Mononuclear cell (primary cell): Measurements from ENCODE around the gene SLIT3. TPM values are rescaled to one million over a fixed set of nuclear protein-coding genes. Genes with fewer than 3 reads are reported as not detected.

Experiments
- H3K27me3 ChIP-seq: 2 replicates; pipeline ENCODE4 v1.6.0; 2011; ENCODE audit warnings: low read length, control low read depth; ENCODE audit not compliant: insufficient read depth
- H3K4me1 ChIP-seq: 2 replicates; pipeline ENCODE4 v1.5.1; 2011; ENCODE audit warnings: mild to moderate bottlenecking, low read length, control low read depth; ENCODE audit not compliant: insufficient read depth
- H3K4me3 ChIP-seq: 2 replicates; pipeline ENCODE4 v1.5.1; 2011; ENCODE audit warnings: mild to moderate bottlenecking, low read length, moderate library complexity
- H3K9me3 ChIP-seq: 2 replicates; pipeline ENCODE4 v1.5.1; 2011; ENCODE audit warnings: low read depth, mild to moderate bottlenecking, control low read depth, low read length
- total RNA-seq: library from RNA; depleted of rRNA; stranded (reverse); fragments of >200 nt; gene quantifications from one replicate; pipeline ENCODE4 v1.2.3, GENCODE V29; 2012

SLIT3 gene
- total RNA-seq, 1 donor, result 0.10 TPM

DNA sequence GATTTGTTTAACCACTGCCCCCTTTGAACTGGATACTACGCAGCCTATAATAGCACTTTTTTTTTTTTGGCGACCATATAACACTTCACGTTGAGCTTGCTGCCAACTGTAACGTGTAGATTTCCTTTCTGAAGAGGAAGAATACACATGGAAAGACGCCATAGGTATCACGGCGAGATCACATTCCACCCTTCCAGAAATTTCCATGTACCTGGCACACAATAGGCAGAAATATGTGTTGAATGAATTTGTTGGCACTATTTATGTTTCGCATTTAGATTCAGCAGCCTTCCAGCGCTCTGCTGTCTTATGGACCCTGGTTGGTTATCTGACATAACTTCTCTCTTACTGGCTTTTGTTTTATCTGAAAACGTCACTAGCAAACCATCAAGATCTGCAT lies 250.3 kb downstream of the SLIT3 start:
- H3K9me3 ChIP-seq, result no peaks in the 10 kb centered on the region
- H3K4me1 ChIP-seq, result no peaks in the 10 kb centered on the region
- H3K27me3 ChIP-seq, result no peaks in the 10 kb centered on the region
- H3K4me3 ChIP-seq, result no peak overlapping the region

GRCh38 chr5:169050146-169050571 lies 250.8 kb downstream of the SLIT3 start:
- Histone ChIP-seq H3K4me3 (no peak overlapping the region), H3K4me1 (no peaks in the 10 kb centered on the region), H3K9me3 (no peaks in the 10 kb centered on the region), H3K27me3 (no peaks in the 10 kb centered on the region)

DNA sequence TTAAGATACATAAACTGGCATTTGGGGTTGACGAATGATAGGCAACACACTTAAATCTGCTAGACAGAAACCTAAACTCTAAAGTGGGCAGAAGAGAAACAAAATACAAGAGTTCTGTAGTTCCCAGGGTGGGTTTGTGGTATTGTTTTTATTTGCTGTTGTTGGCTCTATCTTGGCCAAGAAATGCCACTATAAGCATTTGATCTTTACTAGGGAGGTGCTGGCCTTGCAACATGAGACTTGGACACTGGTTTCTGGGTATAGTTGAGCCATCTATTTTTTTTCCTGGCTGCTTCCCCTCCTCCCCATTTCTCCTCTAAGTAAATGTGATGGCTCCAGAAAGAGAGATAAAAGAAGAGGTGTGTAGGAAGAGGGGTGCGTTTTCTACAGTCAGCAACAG lies 251.2 kb downstream of the SLIT3 start:
- Histone ChIP-seq H3K4me3 (no peak overlapping the region), H3K9me3 (no peaks in the 10 kb centered on the region), H3K4me1 (no peaks in the 10 kb centered on the region), H3K27me3 (no peaks in the 10 kb centered on the region)

- H3K4me1 ChIP-seq, result no peaks in the 10 kb centered on the region
- no peak overlapping the region for H3K4me3 ChIP-seq
- H3K9me3 ChIP-seq, result no peaks in the 10 kb centered on the region
- no peaks in the 10 kb centered on the region for H3K27me3 ChIP-seq
These were observed 252.5 kb downstream of the SLIT3 start for GRCh38 chr5:169048181-169049125.

DNA sequence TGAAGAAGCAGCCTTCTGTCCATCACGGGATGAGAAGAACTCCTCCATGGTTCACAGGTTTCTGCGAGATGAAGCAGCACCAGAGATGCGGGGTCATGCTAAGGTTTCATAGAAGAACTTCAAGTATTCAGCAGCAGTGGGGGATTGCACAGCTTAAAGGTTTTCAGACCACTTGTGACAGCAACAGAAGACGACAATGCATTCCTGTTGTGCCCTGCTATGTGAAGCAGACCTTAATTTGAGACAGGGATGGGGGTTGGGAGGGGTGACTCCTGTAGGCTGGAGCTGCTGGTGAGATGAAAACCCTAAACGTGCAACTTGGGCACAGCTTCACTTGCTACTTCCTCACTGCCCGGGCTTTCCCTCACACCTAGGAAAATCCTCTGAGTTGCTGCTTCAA lies 256.0 kb downstream of the SLIT3 start:
- Histone ChIP-seq H3K4me3 (no peak overlapping the region), H3K4me1 (no peaks in the 10 kb centered on the region), H3K9me3 (no peaks in the 10 kb centered on the region), H3K27me3 (no peaks in the 10 kb centered on the region)

GRCh38 chr5:169041180-169041579 lies 259.8 kb downstream of the SLIT3 start:
- Histone ChIP-seq H3K9me3 (no peaks in the 10 kb centered on the region), H3K27me3 (no peaks in the 10 kb centered on the region), H3K4me1 (no peaks in the 10 kb centered on the region), H3K4me3 (no peak overlapping the region)

GRCh38 chr5:169039592-169039991 lies 261.3 kb downstream of the SLIT3 start:
- Histone ChIP-seq H3K9me3 (no peaks in the 10 kb centered on the region), H3K27me3 (no peaks in the 10 kb centered on the region), H3K4me3 (no peak overlapping the region), H3K4me1 (no peaks in the 10 kb centered on the region)

GRCh38 chr5:169037466-169037865 lies 263.5 kb downstream of the SLIT3 start:
- Histone ChIP-seq H3K4me3 (no peak overlapping the region), H3K4me1 (no peaks in the 10 kb centered on the region), H3K27me3 (no peaks in the 10 kb centered on the region), H3K9me3 (no peaks in the 10 kb centered on the region)

DNA sequence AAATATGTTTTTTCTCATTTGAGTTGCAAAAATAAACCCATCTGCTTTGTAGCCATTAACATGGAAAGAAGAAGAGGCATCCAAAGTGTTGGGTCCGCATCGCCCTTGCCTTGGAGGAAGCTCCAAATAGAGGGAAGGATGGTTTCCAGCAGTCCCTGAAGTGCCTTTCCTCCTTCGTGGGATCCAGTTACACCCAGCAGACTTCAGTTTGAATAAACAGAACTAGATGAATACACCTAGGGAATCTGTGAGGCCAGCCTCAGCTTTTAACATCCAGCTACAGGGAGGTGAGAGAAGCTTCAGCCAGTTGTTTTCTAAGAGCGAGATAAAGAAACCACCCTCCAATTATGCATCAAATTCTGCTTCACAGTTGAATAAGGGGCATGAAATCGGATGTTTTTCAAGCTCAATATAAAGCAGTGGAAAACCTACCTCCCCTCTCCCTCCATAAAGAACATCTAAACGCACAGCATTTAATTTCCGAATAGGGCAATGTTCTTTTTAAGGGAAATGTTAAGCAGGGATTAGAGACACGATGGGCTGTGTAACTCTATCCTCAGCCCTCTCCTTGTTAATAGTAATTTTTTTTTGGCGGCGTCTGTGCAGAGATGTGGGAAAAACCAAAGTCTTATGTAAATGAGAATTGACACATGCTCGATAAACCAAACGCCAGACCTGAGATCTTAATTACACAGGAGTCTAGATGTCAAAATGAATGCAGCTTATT lies 264.7 kb downstream of the SLIT3 start:
- Histone ChIP-seq H3K4me3 (no peak overlapping the region), H3K27me3 (no peaks in the 10 kb centered on the region), H3K9me3 (no peaks in the 10 kb centered on the region), H3K4me1 (no peaks in the 10 kb centered on the region)

- no peak overlapping the region for H3K4me3 ChIP-seq
- no peaks in the 10 kb centered on the region for H3K4me1 ChIP-seq
- H3K9me3 ChIP-seq, result no peaks in the 10 kb centered on the region
- H3K27me3 ChIP-seq, result no peaks in the 10 kb centered on the region
These were observed 271.2 kb downstream of the SLIT3 start for GRCh38 chr5:169029661-169030274.

DNA sequence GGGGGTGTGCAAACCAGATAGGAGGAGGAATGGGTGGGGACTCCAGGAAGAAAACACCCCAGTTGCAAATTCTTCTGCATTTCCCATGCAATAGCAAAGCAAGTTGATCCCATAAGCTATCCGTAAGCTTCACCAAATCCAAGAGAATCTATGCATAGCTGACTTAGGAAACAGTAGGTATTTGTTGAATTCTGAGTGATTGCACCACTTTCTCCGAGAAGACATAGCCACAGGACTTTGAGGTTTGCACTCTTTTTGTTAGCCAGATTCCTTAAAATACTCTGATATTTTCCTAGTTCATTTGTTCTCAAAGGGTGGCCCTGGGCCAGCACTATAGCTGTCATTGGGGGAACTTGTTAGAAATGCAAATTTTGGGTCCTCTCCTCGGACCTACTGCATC lies 271.9 kb downstream of the SLIT3 start:
- Histone ChIP-seq H3K27me3 (no peaks in the 10 kb centered on the region), H3K9me3 (no peaks in the 10 kb centered on the region), H3K4me3 (no peak overlapping the region), H3K4me1 (no peaks in the 10 kb centered on the region)

DNA sequence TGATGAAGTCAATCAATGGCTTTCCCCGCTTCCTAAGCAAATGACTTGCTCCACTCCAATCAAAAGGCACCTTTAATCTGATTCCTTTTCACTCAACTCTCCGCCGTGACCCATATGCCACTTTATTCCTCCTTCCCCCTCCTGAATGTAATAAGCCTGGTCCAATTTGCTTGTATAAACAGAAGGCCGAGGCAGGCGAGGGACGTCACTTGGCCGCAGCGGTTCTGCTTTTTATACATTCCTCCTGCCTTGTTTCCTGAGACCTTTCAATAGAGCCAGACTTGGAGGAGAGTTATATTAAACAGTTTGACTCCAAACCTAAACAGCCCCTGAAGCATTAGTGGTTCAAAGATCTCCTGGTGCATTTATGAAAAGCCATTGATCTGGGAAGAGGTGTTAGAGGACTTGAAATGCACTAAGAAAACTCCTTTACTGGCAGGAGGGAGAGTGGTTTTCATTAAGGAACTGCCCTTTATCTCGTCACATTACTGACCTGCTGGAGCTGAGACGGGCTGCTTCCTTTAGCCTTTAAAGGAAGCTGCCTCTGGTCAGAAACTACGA lies 273.4 kb downstream of the SLIT3 start:
- no peaks in the 10 kb centered on the region for H3K27me3 ChIP-seq
- H3K4me3 ChIP-seq, result no peak overlapping the region
- no peaks in the 10 kb centered on the region for H3K9me3 ChIP-seq
- no peaks in the 10 kb centered on the region for H3K4me1 ChIP-seq

DNA sequence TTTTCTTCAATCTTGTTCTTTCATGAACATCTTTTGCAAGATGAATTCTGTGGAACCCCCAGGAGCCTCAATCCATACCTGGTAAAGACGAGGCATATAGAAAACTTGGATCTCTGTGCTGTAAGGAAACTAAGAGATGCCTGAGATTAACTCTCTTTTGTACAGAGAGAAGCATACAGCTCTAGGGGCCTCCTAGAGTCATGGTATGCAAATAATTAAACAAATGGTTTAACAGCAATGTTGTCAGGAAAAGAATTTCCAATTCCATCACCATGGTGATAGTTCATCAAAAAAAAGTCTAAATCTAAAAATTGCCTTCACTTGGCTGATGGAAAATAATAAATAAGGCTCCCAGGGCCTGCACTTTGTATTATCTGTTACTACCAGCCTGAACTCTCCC lies 275.4 kb downstream of the SLIT3 start:
- Histone ChIP-seq H3K4me3 (no peak overlapping the region), H3K27me3 (no peaks in the 10 kb centered on the region), H3K9me3 (no peaks in the 10 kb centered on the region), H3K4me1 (no peaks in the 10 kb centered on the region)

GRCh38 chr5:169024421-169024820 lies 276.5 kb downstream of the SLIT3 start:
- Histone ChIP-seq H3K4me3 (no peak overlapping the region), H3K27me3 (no peaks in the 10 kb centered on the region), H3K4me1 (no peaks in the 10 kb centered on the region), H3K9me3 (no peaks in the 10 kb centered on the region)

DNA sequence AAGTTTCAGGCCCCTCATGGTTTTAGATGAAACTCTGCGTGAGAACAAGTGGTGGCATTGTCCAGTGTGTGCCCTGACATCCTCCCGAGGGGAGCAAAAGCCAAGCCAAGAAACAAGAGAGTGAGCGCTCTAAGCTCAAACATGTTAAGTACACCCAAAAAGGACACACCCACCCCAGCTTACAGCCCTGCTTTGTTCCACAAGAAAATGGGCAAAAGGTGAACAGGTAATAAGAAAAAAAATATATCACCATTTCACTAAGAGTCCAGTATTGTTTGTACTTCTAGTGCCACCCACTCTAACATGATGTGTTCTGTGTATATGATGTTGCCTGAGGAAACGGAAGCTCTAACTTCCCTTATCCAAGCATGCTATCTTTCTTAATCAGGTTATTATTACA lies 278.2 kb downstream of the SLIT3 start:
- H3K4me1 ChIP-seq, result no peaks in the 10 kb centered on the region
- no peaks in the 10 kb centered on the region for H3K27me3 ChIP-seq
- H3K4me3 ChIP-seq, result no peak overlapping the region
- no peaks in the 10 kb centered on the region for H3K9me3 ChIP-seq
